Measurements from ENCODE around the gene ALKBH2.

Gene ALKBH2

DNA sequence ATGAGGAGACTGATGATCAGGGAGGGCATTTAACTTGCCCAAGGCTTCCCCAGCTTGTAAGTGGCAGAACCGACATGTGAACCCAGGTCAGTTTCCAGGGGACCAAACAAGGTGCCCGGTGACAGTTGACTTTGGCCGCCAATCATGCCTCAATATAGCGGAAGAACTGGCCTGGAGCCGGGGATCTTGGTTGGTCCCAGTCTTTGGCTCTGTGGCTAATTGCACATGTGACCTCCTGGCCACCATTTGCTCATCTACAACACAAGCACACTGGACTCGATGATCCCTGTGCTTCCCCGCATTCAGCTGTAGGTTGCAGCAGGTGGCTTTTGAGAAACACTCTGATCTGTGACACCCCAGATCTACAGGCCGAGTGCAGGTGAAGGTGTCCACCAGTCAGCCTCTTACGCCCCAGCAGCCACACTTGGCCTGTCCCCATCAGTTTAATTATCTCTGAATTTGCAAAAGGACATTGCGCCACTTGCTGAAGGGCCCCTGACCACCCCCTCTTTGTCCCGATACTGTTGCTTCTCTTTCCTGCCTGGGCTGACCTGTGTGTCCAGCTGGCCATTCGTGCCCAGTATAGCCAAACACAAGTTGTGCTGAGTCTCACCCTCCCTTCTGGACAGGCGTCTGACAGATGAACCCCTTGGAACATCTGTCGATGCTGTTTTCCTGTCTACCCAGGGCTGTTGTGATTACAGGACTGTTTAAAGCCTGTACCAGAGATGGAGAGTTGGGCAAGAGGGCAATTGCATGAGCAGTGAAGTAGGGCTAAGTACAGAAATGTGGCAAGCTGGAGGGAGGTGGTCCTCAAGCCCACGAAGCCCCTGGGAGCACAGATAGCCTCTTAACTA is 37.3 kb upstream of the ALKBH2 start:
- H3K27ac ChIP-seq: 0 out of 22 replicates have a peak overlapping the region, but pooled peaks of 1 of the 11 experiments have one; percentile 2
- TF ChIP-seq Cebpa-rat (IDR thresholded peaks at IDR 0.05): no peak
- no peaks in the 10 kb centered on the region for H4K20me1 ChIP-seq
- no peak overlapping the region for H3K9ac ChIP-seq
- no peak overlapping the region for H3K4me3 ChIP-seq
- peaks cover 0 to 15% (median 8%) of the 10 kb centered on the region in 10 experiments; a peak in 9 of 20 replicates for H3K4me1 ChIP-seq
- H3K36me3 ChIP-seq: no peaks in the 10 kb centered on the region
- no peaks in the 10 kb centered on the region for H3K27me3 ChIP-seq
- H3K9me3 ChIP-seq (replicated peaks in 1 of 11): peaks cover 0 to 3% (median under 1%) of the 10 kb centered on the region in 11 experiments; a peak in 6 of 22 replicates
- H3K4me2 ChIP-seq: peak overlapping the region in 5 of 11 experiments; percentile 2 to 27 (median 14); a peak in 4 of 22 replicates

DNA sequence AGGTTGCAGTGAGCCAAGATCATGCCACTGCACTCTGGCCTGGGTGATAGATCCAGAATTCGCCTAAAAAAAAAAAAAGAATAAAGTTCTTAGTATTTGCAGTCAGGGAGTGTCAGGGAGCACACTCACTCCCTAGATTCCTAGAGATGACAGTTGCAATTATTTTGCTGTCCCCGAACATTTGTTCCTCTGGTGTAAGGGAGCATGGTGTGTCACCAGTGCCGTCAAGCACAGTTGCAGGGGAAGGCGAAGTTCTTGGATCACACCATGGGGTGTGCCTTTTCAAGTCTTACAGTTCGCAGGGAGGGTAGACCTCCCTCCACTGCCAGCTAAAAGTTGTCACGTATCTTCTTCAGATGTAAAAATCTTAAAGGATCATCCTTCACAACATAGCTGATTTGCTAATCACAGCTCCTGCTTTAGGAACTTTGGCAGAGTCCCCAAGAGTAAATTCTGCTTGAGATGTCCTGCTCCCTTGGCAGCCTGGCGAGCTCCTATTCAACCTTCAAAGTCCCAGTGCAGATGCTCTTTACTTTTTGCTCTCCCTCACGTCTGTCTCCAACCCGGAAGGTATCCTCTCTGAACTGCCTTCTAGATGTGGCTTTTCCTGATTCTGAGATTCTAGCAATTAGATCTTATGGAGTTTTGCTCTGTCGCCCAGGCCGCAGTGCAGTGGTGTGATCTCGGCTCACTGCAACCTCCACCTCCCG is 34.4 kb upstream of the ALKBH2 start:
- H3K27me3 ChIP-seq: no peaks in the 10 kb centered on the region
- H3K4me2 ChIP-seq: no peak overlapping the region
- H3K4me1 ChIP-seq: peaks cover 0 to 17% (median 10%) of the 10 kb centered on the region in 10 experiments; a peak in 10 of 20 replicates
- no peak overlapping the region for H3K9ac ChIP-seq
- no peaks in the 10 kb centered on the region for H3K36me3 ChIP-seq
- no peak for TF ChIP-seq Cebpa-rat (IDR thresholded peaks at IDR 0.05)
- H3K4me3 ChIP-seq: no peak overlapping the region
- H3K27ac ChIP-seq: no peak overlapping the region
- no peaks in the 10 kb centered on the region for H3K9me3 ChIP-seq (replicated peaks in 1 of 11)
- H4K20me1 ChIP-seq: no peaks in the 10 kb centered on the region

DNA sequence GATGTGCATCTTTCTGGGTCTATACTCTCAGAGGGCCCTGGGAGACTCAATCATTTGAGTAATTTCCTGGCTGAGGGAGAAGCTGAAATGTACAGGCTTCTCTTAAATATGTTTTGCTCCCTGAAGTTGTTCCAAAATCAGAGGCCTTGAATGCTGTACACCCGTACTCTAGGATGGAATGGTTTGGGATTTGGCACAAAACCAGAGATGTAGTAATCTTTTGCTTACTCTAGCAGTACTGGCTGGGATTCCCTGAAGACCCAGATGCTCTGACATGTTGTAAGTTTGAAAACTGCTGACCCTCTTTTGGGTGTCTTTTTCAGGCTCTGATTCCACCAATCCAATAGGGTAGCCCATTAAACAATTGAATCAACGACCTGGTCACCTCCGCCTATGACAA is 33.5 kb upstream of the ALKBH2 start:
- Histone ChIP-seq H3K36me3 (no peaks in the 10 kb centered on the region), H3K9me3 (replicated peaks in 1 of 11) (no peaks in the 10 kb centered on the region), H3K9ac (no peak overlapping the region), H3K27me3 (no peaks in the 10 kb centered on the region), H4K20me1 (no peaks in the 10 kb centered on the region), H3K4me2 (no peak overlapping the region), H3K27ac (no peak overlapping the region), H3K4me1 (peaks cover 0 to 18% (median 10%) of the 10 kb centered on the region in 10 experiments; a peak in 10 of 20 replicates), H3K4me3 (no peak overlapping the region)
- no peak for TF ChIP-seq Cebpa-rat (IDR thresholded peaks at IDR 0.05)

DNA sequence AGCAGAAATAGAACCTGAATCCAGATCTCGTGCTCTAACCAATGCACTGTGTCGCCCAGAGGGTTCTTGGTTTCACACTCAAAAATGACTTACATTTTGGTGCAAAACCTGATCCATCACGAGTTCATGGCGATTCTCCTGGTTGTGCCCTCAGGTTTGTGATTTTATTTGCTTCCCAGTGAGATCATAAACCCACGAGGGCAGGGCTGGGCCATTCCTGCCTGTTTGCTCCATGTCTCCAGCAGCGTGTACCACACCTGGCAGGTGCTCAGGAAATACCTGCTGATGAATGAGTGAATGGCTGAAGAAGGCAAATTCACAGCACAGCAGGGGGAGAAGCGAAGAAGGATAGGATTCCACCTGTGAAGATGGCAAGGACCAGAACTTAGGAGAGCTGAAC is 32.5 kb upstream of the ALKBH2 start:
- no peak for TF ChIP-seq Cebpa-rat (IDR thresholded peaks at IDR 0.05)
- no peak overlapping the region for H3K4me2 ChIP-seq
- H4K20me1 ChIP-seq: no peaks in the 10 kb centered on the region
- no peaks in the 10 kb centered on the region for H3K27me3 ChIP-seq
- peaks cover 0 to 8% (median 1%) of the 10 kb centered on the region in 10 experiments; a peak in 7 of 20 replicates for H3K4me1 ChIP-seq
- H3K9me3 ChIP-seq (replicated peaks in 1 of 11): no peaks in the 10 kb centered on the region
- no peak overlapping the region for H3K4me3 ChIP-seq
- no peaks in the 10 kb centered on the region for H3K36me3 ChIP-seq
- H3K27ac ChIP-seq: no peak overlapping the region
- H3K9ac ChIP-seq: no peak overlapping the region

DNA sequence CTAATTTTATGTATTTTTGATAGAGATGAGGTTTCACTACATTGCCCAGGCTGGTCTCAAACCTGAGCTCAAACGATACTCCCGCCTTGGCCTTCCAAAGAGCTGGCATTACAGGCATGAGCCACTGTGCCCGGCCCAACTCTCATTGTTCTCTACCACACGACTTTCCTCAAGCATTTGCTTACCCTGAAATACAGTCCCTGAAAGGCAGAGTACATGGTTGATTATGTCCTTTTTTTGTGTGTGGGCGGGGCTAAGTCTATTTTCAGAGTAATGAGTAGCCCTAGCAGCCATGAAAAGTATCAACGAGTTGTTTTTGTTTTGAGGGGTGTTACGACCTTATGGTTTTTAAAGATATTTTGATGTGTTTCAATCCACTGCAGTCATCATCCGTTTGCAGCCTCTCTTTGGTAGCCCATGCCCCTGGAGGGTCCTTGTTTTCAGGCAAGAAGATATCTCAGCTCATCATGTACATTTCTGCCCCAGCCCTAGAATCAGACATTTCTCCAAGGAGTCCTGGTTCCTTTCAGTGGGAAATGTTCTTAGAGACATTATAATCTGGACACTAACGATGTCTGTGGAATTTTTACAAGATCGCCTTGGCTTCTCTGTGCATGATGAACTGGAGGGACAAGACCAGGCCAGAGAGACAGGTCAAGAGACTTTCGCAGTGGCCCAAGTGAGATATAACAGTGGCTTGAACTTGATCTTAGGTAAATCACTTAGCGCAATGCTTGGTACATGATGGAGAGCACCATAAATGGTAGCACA is 31.8 kb upstream of the ALKBH2 start:
- Histone ChIP-seq H3K4me3 (no peak overlapping the region), H3K9ac (no peak overlapping the region), H3K27ac (no peak overlapping the region), H3K4me1 (peaks cover 0 to 6% (median 0%) of the 10 kb centered on the region in 10 experiments; a peak in 2 of 20 replicates), H3K27me3 (no peaks in the 10 kb centered on the region), H3K36me3 (no peaks in the 10 kb centered on the region), H4K20me1 (no peaks in the 10 kb centered on the region), H3K9me3 (replicated peaks in 1 of 11) (no peaks in the 10 kb centered on the region), H3K4me2 (no peak overlapping the region)
- no peak for TF ChIP-seq Cebpa-rat (IDR thresholded peaks at IDR 0.05)

DNA sequence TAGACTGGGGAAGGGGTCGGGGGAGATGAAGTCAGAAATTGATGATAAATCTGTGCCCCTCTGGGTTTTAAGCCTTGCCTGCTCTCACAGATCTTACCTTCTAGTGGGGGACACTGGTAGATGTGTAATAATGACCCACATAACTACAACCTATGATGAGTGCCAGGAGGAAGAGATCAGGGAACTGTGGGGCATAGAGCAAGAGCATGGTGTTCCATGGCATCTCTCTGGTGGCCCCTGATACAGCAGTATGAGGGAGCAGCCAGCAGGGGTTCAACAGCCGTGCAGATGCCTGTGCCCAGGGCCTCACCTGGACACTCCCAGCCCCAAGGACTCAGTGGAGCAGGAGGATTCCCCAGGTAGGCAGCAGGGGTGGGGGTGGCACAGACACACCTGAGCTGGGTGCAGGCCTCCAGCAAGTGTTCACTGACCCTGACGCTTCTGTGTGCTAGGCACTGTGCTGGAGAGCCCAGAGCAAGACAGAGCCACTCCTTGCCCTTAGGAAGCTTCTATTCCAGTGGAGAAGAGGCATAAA is 28.1 kb upstream of the ALKBH2 start:
- no peak for TF ChIP-seq Cebpa-rat (IDR thresholded peaks at IDR 0.05)
- Histone ChIP-seq H3K4me1 (peaks cover under 1 to 18% (median 11%) of the 10 kb centered on the region in 10 experiments; a peak in 19 of 20 replicates), H3K4me3 (no peak overlapping the region), H3K36me3 (no peaks in the 10 kb centered on the region), H3K27me3 (no peaks in the 10 kb centered on the region), H3K9me3 (replicated peaks in 1 of 11) (no peaks in the 10 kb centered on the region), H3K9ac (no peak overlapping the region), H3K4me2 (no peak overlapping the region), H4K20me1 (no peaks in the 10 kb centered on the region), H3K27ac (no peak overlapping the region)

DNA sequence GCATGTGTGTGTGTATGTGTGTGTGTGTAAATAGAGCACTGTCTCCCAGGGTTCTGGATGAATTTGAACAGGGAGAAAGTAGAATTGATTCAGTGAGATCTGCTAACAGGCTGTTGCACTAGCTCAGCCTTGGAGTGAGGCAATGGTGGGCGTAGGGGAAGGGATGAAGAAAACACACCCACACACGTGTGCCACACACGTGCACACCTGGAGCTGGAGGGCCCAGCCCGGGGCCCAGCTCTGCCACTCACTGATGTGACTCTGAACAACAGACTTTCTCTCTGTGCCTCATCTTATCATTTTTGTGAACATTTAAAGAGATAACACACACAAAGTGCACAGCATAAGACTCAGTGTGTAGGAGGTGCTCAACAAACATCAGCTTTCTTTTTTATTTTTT is 27.3 kb upstream of the ALKBH2 start:
- no peak overlapping the region for H3K9ac ChIP-seq
- no peaks in the 10 kb centered on the region for H4K20me1 ChIP-seq
- no peak overlapping the region for H3K27ac ChIP-seq
- H3K27me3 ChIP-seq: no peaks in the 10 kb centered on the region
- H3K4me1 ChIP-seq: peaks cover 9 to 26% (median 20%) of the 10 kb centered on the region in 10 experiments
- no peaks in the 10 kb centered on the region for H3K36me3 ChIP-seq
- TF ChIP-seq Cebpa-rat (IDR thresholded peaks at IDR 0.05): no peak
- H3K9me3 ChIP-seq (replicated peaks in 1 of 11): no peaks in the 10 kb centered on the region
- no peak overlapping the region for H3K4me3 ChIP-seq
- H3K4me2 ChIP-seq: no peak overlapping the region

DNA sequence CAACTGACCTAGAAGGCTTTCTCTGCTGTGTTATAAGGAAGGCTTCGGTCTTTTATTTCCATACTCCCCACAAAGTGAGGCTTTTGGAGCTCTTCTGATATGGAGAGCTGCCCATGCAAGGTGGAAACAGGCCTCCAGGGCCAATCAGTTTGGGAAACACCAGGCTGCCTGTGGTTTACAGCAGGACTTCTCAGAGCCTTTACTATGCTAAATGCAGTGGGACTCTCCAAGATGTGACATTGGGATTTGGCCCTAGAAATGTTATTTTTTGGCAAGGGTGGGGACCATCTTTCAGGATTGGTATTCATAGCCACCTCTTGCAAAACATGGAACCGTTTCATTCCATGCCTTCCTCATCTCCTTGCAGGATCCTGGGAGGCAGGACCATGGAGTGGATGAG is 26.8 kb upstream of the ALKBH2 start:
- TF ChIP-seq Cebpa-rat (IDR thresholded peaks at IDR 0.05): no peak
- H3K9ac ChIP-seq: no peak overlapping the region
- H3K9me3 ChIP-seq (replicated peaks in 1 of 11): no peaks in the 10 kb centered on the region
- no peaks in the 10 kb centered on the region for H4K20me1 ChIP-seq
- H3K4me3 ChIP-seq: no peak overlapping the region
- H3K4me2 ChIP-seq: no peak overlapping the region
- no peaks in the 10 kb centered on the region for H3K36me3 ChIP-seq
- H3K27ac ChIP-seq: no peak overlapping the region
- no peaks in the 10 kb centered on the region for H3K27me3 ChIP-seq
- peaks cover 11 to 31% (median 23%) of the 10 kb centered on the region in 10 experiments for H3K4me1 ChIP-seq

Data from BLaER1 treated with 17β-estradiol and CSF1 and Interleukin-3, amounts not matched to agents 10 nM and 100 nM (cell line).